ENCODE data around the gene NOC2L. TPM values are rescaled to one million over a fixed set of nuclear protein-coding genes. Genes with fewer than 3 reads are reported as not detected.

NOC2L gene
- 69.2 to 85.8 TPM (median 78.9 TPM) in 5 replicates for total RNA-seq (2022; extraction: Qiagen RNA extraction)

GRCh38 chr1:958823-959730 is at the start of gene NOC2L:
NOC2L (minus strand) TSS chr1:959256; CDS start chr1:959240, 16 bp downstream.

GRCh38 chr1:999725-1000356 is 40.8 kb upstream of the NOC2L start, which contains the start of gene HES4:
HES4 (minus strand) TSS chr1:1000097; CDS start chr1:999973, 124 bp downstream.

GRCh38 chr1:981955-982558 is 23.0 kb upstream of the NOC2L start, which contains the start of gene PERM1:
PERM1 (minus strand) TSS chr1:982093; CDS start chr1:981029, 1,064 bp downstream.

GRCh38 chr1:966135-966703 is 7.2 kb upstream of the NOC2L start, which contains the start of gene PLEKHN1:
PLEKHN1 (plus strand) TSS chr1:966482; CDS start chr1:966532, 50 bp downstream.

GRCh38 chr1:960363-961131 is 1.5 kb upstream of the NOC2L start, which contains the start of gene KLHL17:
KLHL17 (plus strand) TSS chr1:960584; CDS start chr1:960694, 110 bp downstream.

GRCh38 chr1:923131-923990 is 35.7 kb downstream of the NOC2L start, which contains the start of gene SAMD11:
SAMD11 (plus strand) TSS chr1:923923; CDS start chr1:924432, 509 bp downstream.

Other genes starting within 250 kb of the NOC2L start
- gene SAMD11, start 35.3 kb downstream of the NOC2L start, total RNA-seq (2022; extraction: Qiagen RNA extraction): 14.0 to 25.0 TPM (median 23.6 TPM) in 5 replicates
- gene KLHL17, start 1.3 kb upstream of the NOC2L start, total RNA-seq (2022; extraction: Qiagen RNA extraction): 7.5 to 17.0 TPM (median 13.7 TPM) in 5 replicates
- gene PLEKHN1, start 7.2 kb upstream of the NOC2L start, total RNA-seq (2022; extraction: Qiagen RNA extraction): 3.3 to 5.7 TPM (median 4.9 TPM) in 5 replicates
- 0.10 to 0.19 TPM (median 0.13 TPM) in 5 replicates for gene PERM1, start 22.8 kb upstream of the NOC2L start, total RNA-seq (2022; extraction: Qiagen RNA extraction)
- 17.8 to 65.9 TPM (median 57.8 TPM) in 5 replicates for gene HES4, start 40.8 kb upstream of the NOC2L start, total RNA-seq (2022; extraction: Qiagen RNA extraction)
- 12.1 to 23.1 TPM (median 19.4 TPM) in 5 replicates for gene ISG15, start 54.2 kb upstream of the NOC2L start, total RNA-seq (2022; extraction: Qiagen RNA extraction)
- gene AGRN, start 60.9 kb upstream of the NOC2L start, total RNA-seq (2022; extraction: Qiagen RNA extraction): 78.5 to 115 TPM (median 107 TPM) in 5 replicates
- 0.21 to 0.30 TPM (median 0.23 TPM) in 5 replicates for gene RNF223, start 115.0 kb upstream of the NOC2L start, total RNA-seq (2022; extraction: Qiagen RNA extraction)
- gene C1orf159, start 156.8 kb upstream of the NOC2L start, total RNA-seq (2022; extraction: Qiagen RNA extraction): 8.2 to 14.5 TPM (median 13.7 TPM) in 5 replicates
- gene TTLL10, start 214.6 kb upstream of the NOC2L start, total RNA-seq (2022; extraction: Qiagen RNA extraction): not detected in 5 replicates
- gene TNFRSF18, start 247.3 kb upstream of the NOC2L start, total RNA-seq (2022; extraction: Qiagen RNA extraction): 0.09 to 0.20 TPM (median 0.13 TPM) in 4 of 5 replicates, not detected in the other